Retinal pigment epithelial cell (primary cell): ENCODE results near the gene TDRD12.
"Not testable (repeated sequence)": the region's sequence is repeated elsewhere in the genome, so short reads cannot be mapped to it uniquely, and the experiment has no call there.

Experiments used
- DNase-seq: peaks from one replicate; pipeline ENCODE4 v3.0.0-alpha.2; 2010; ENCODE audit warnings: low read depth
- H3K4me3 ChIP-seq: 2 replicates; pipeline ENCODE4 v1.5.1; 2011; ENCODE audit warnings: mild to moderate bottlenecking, low read length, control low read depth, moderate library complexity
- TF ChIP-seq, protein P1 (sequence below): conservative IDR thresholded peaks from 2 replicates; pipeline ENCODE4 v1.5.1; 2011; ENCODE audit warnings: low read depth, low read length, control low read depth, inconsistent platforms

Gene TDRD12

GRCh38 chr19:32767951-32768679 lies 48.5 kb downstream of the TDRD12 start:
- DNase-seq: no peak
- no peak overlapping the region for H3K4me3 ChIP-seq
- TF ChIP-seq, protein P1, sequence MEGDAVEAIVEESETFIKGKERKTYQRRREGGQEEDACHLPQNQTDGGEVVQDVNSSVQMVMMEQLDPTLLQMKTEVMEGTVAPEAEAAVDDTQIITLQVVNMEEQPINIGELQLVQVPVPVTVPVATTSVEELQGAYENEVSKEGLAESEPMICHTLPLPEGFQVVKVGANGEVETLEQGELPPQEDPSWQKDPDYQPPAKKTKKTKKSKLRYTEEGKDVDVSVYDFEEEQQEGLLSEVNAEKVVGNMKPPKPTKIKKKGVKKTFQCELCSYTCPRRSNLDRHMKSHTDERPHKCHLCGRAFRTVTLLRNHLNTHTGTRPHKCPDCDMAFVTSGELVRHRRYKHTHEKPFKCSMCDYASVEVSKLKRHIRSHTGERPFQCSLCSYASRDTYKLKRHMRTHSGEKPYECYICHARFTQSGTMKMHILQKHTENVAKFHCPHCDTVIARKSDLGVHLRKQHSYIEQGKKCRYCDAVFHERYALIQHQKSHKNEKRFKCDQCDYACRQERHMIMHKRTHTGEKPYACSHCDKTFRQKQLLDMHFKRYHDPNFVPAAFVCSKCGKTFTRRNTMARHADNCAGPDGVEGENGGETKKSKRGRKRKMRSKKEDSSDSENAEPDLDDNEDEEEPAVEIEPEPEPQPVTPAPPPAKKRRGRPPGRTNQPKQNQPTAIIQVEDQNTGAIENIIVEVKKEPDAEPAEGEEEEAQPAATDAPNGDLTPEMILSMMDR: no peak

DNA sequence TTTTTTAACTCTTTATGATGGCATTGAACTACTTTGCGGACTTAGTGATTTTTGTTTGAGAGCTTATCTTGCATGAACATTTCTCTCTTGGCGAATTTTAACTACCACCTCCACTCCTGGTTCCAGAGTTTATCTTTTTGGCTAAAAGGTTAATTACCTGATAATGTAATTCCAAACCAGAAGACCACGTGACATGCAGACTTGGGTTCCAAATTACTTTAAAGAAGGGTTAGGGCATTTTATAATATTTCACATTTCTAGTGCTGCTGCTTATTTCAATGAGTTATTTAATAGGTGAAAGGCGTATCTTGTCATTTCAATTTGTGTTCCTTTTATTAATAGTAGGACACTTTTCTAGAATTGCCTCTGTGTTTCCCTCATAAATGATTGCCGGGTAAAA lies 52.0 kb downstream of the TDRD12 start:
- H3K4me3 ChIP-seq: no peak overlapping the region
- TF ChIP-seq, protein P1: no peak

GRCh38 chr19:32773126-32773525 lies 53.6 kb downstream of the TDRD12 start:
- no peak overlapping the region for H3K4me3 ChIP-seq
- TF ChIP-seq, protein P1: no peak
- DNase-seq: no peak

More for the DNA sequence above, 52.0 kb downstream of the TDRD12 start:
- no peak for DNase-seq

DNA sequence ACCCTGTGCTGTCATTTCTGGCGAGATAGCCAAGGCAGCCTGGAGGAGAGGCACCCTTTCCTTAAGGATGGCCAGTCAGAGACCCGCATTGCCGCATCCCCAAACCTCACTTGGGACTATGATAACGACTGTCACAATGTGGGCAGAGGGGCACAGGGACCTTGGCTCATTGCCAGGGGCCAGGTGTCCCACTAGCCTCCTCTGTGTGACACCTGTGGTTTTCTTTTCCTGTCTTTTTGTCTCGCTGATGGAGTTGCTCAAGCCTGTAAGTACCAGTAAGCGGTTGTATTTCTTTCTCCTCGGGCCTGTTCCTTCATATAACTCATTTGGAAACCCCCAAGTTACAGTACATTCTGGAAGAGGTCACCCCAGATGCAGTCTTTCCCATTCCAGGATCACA lies 59.5 kb downstream of the TDRD12 start:
- TF ChIP-seq, protein P1: no peak
- no peak overlapping the region for H3K4me3 ChIP-seq
- no peak for DNase-seq

GRCh38 chr19:32781280-32781679 lies 61.7 kb downstream of the TDRD12 start:
- TF ChIP-seq, protein P1: no peak
- H3K4me3 ChIP-seq: no peak overlapping the region
- DNase-seq: no peak

- not testable (repeated sequence) for H3K4me3 ChIP-seq, DNase-seq
Observed at GRCh38 chr19:32782089-32782488, 62.5 kb downstream of the TDRD12 start.

DNA sequence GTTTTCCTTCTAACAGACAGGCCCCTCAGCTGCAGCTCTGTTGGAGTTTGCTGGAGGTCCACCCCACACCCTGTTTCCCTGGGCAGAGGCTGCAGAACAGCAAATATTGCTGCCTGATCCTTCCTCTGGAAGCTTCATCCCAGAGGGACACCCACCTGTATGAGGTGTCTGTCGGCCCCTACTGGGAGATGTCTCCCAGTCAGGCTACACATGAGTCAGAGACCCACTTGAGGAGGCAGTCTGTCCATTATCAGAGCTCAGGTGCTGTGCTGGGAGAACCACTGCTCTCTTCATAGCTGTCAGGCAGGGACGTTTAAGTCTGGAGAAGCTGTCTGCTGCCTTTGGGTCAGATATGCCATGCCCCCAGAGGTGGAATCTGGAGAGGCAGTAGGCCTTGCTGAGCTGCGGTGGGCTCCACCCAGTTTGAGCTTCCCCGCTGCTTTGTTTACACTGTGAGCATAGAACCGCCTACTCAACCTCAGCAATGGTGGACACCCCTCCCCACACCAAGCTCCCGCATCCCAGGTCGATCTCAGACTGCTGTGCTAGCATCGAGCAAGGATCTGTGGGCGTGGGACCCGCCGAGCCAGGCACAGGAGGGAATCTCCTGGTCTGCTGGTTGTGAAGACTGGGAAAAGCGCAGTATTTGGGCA lies 67.7 kb downstream of the TDRD12 start:
- not testable (repeated sequence) for DNase-seq

DNA sequence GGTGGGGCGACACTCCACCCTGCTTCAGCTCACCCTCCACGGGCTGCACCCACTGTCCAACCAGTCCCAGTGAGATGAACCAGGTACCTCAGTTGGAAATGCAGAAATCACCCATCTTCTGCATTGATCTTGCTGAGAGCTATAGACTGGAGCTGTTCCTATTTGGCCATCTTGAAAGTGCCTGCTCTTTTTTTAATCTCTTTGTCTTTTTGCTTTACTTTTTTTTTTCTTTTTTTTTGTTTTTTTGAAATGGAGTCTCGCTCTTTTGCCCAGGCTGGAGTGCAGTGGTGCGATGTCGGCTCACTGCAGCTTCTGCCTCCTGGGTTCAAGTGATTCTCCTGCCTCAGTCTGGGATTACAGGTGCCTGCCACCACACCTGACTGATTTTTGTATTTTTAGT lies 68.3 kb downstream of the TDRD12 start:
- H3K4me3 ChIP-seq, DNase-seq: not testable (repeated sequence)

More for the DNA sequence above, 67.7 kb downstream of the TDRD12 start:
- H3K4me3 ChIP-seq: not testable (repeated sequence)
